Colonic mucosa (tissue), 4 donors: ENCODE data around the gene PDPN. TPM values are rescaled to one million over a fixed set of nuclear protein-coding genes. Genes with fewer than 3 reads are reported as not detected.

Experiments
- DNase-seq: peaks from one replicate; pipeline ENCODE4 v3.0.0-alpha.2; 2020
- H3K27ac ChIP-seq: fragments of 200-600 bp; one replicate; pipeline ENCODE4 v1.8.0; 2021
- H3K27me3 ChIP-seq: fragments of 200-600 bp; one replicate; pipeline ENCODE4 v1.8.0; 2021
- H3K36me3 ChIP-seq: fragments of 200-600 bp; one replicate; pipeline ENCODE4 v1.8.0; 2021
- H3K4me1 ChIP-seq: fragments of 200-600 bp; one replicate; pipeline ENCODE4 v1.8.0; 2021; ENCODE audit warnings: mild to moderate bottlenecking
- H3K4me3 ChIP-seq: fragments of 200-600 bp; one replicate; pipeline ENCODE4 v1.8.0; 2021
- H3K9ac ChIP-seq, 2 donors: one replicate each; pipeline ENCODE4 v1.7.0; 2013; ENCODE audit warnings: control low read depth in 2 of 2, low read depth in 2 of 2, low read length in 2 of 2
- H3K9me3 ChIP-seq: fragments of 200-600 bp; one replicate; pipeline ENCODE4 v1.8.0; 2021
- CTCF ChIP-seq: fragments of 200-600 bp; IDR thresholded peaks from one replicate; pipeline ENCODE4 v1.8.0; 2022; ENCODE audit warnings: antibody characterized with exemption, mild to moderate bottlenecking
- intact Hi-C: fragments of 100-400 bp; cut with DNase I; formaldehyde crosslinking; loops from one replicate; pipeline ENCODE4 v1.14.1; 2022
- total RNA-seq, 2 donors: library from RNA; stranded (reverse); fragmentation: NEBNext Ultra II Directional in 1 of 2; extraction: Animal tissue kit (Norgen Biotek cat#: 25700) in 1 of 2; gene quantifications; one replicate each; pipeline ENCODE4 v1.2.1, GENCODE V29; 2021
- donor health status: healthy.
- donor health status: DM: no; HTN: no; CAD: no.
- donor health status: DM: no; HTN: no; CAD: no.

PDPN gene
- total RNA-seq, 2 donors from 2014 or later: 2.7 to 6.1 TPM

GRCh38 chr1:13573586-13573985 is 10.0 kb upstream of the PDPN start:
- intact Hi-C loops: no loop called here
- Histone ChIP-seq H3K27ac (no peak overlapping the region), H3K4me1 (no peaks in the 10 kb centered on the region), H3K9ac (no peak overlapping the region), H3K9me3 (no peaks in the 10 kb centered on the region), H3K36me3 (no peaks in the 10 kb centered on the region), H3K27me3 (no peaks in the 10 kb centered on the region), H3K4me3 (no peak overlapping the region)
- DNase-seq: no peak
- no peak for TF ChIP-seq CTCF

- H3K4me3 ChIP-seq: no peak overlapping the region
- H3K4me1 ChIP-seq: no peaks in the 10 kb centered on the region
- intact Hi-C loops: no loop called here
- H3K9ac ChIP-seq: no peak overlapping the region
- no peak overlapping the region for H3K27ac ChIP-seq
- no peaks in the 10 kb centered on the region for H3K36me3 ChIP-seq
- no peaks in the 10 kb centered on the region for H3K27me3 ChIP-seq
- H3K9me3 ChIP-seq: no peaks in the 10 kb centered on the region
- no peak for DNase-seq
- no peak for TF ChIP-seq CTCF
Measured at GRCh38 chr1:13576926-13577325, 6.7 kb upstream of the PDPN start.

GRCh38 chr1:13577846-13578245 is 5.8 kb upstream of the PDPN start:
- H3K4me3 ChIP-seq: no peak overlapping the region
- no peaks in the 10 kb centered on the region for H3K4me1 ChIP-seq
- no peak overlapping the region for H3K27ac ChIP-seq
- no peak for DNase-seq
- H3K36me3 ChIP-seq: no peaks in the 10 kb centered on the region
- H3K27me3 ChIP-seq: peaks cover under 1% of the 10 kb centered on the region
- H3K9me3 ChIP-seq: no peaks in the 10 kb centered on the region
- no peak overlapping the region for H3K9ac ChIP-seq
- intact Hi-C loops: no loop called here
- TF ChIP-seq CTCF: no peak

GRCh38 chr1:13581446-13581845 is 2.2 kb upstream of the PDPN start:
- H3K4me3 ChIP-seq: no peak overlapping the region

GRCh38 chr1:13582713-13583443 is 754 bp upstream of the PDPN start:
- Histone ChIP-seq H3K27ac (no peak overlapping the region), H3K4me1 (no peaks in the 10 kb centered on the region), H3K9me3 (no peaks in the 10 kb centered on the region), H3K4me3 (no peak overlapping the region), H3K9ac (no peak overlapping the region), H3K36me3 (no peaks in the 10 kb centered on the region), H3K27me3 (peaks cover 4% of the 10 kb centered on the region)
- intact Hi-C loops: no loop called here
- no peak for TF ChIP-seq CTCF
- DNase-seq: no peak

More at GRCh38 chr1:13581446-13581845, 2.2 kb upstream of the PDPN start:
- Histone ChIP-seq H3K4me1 (no peaks in the 10 kb centered on the region), H3K9me3 (no peaks in the 10 kb centered on the region), H3K9ac (no peak overlapping the region), H3K27me3 (peaks cover 4% of the 10 kb centered on the region), H3K27ac (no peak overlapping the region), H3K36me3 (no peaks in the 10 kb centered on the region)
- no peak for TF ChIP-seq CTCF
- no peak for DNase-seq
- intact Hi-C loops: no loop called here
